HK-2 (cell line): Measurements from ENCODE around the gene GNAQ.
"Not testable (repeated sequence)": the region's sequence is repeated elsewhere in the genome, so short reads cannot be mapped to it uniquely, and the experiment has no call there.

ENCODE experiments used
- DNase-seq: peaks from one replicate; pipeline ENCODE4 v3.0.0-alpha.2; 2018; ENCODE audit not compliant: unreplicated experiment

GNAQ gene

DNA sequence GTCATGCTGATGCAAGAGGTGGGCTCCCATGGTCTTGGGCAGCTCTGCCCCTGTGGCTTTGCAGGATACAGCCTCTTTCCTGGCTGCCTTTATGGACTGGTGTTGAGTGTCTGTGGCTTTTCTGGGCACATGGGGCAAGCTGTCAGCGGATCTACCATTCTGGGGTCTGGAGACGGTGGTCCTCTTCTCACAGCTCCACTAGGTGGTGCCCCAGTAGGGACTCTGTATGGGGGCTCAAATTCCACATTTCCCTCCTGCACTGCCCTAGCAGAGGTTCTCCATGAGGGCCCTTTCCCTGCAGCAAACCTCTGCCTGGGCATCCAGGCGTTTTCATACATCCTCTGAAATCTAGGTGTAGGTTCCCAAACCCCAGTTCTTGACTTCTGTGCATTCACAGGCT is 340.9 kb downstream of the GNAQ start:
- DNase-seq: not testable (repeated sequence)

DNA sequence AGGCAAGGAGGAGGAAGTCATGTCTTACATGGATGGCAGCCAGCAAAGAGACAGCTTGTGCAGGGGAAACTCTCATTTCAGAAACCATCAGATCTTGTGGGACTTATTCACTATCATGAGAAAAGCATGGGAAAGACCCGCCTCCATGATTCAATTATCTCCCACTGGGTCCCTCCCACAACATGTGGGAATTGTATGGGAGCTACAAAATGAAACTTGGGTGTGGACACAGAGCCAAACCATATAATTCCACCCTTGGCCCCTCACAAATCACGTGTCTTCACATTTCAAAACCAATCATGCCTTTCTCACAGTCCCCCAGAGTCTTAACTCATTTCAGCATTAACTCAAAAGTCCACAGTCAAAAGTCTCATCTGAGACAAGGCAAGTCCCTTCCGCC is 341.5 kb downstream of the GNAQ start:
- not testable (repeated sequence) for DNase-seq

DNA sequence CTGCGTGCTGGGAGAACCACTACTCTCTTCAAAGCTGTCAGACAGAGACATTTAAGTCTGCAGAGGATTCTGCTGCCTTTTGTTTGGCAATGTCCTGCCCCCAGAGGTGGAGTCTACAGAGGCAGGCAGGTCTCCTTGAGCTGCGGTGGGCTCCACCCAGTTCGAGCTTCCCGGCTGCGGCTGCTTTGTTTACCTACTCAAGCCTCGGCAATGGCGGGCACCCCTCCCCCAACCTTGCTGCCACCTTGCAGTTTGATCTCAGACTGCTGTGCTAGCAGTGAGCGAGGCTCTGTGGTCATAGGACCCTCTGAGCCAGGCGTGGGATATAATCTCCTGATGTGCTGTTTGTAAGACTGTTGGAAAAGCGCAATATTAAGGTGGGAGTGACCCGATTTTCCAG is 343.9 kb downstream of the GNAQ start:
- DNase-seq: not testable (repeated sequence)

DNA sequence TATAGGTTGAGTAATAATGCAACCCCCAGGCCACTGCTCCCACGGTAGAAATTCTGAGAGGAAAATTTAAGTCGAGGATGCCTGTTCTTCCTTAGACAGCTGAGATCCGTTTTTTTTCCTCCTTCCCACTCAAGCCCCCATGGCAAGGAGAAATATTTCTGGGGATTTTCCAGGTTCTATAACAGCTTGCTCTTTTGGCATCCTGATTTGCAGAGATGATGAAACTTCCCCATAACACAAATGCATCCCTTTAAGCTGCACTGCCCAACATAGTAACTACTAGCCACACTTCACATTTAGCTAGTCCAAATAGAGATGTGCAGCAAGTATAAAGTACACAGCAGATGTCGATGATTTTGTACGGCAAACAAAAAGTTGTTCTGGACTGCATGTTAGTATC is 351.0 kb downstream of the GNAQ start:
- DNase-seq: no peak

DNA sequence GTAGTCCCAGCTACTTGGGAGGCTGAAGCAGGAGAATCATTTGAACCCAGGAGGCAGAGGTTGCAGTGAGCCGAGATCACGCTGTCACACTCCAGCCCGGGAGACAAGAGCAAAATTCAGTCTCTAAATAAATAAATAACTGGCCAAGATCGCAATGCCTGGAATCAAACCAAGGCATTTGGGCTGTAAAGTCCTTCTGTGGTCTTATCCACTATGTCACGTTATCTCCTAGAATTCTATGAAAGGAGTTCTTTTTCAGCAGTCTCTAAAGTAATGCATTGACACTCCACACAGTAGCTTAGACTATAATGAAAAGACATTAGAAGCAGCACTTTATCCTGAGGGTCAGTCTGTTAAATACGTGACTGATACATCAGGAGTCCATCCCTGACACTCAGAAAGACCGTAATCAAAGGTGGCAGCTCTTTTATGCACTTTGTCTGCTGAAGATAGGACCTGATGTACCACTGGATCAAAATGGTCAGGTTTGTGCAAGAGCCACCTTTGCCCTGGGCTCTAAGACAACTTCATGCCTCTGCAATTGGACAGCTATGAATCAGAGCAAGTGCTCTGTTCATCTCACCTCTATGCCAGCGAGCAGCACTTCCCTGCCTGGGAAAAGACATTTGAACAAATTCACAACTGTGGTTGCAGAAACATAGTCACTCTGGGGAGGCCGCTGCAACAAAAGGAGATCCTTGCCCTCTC is 351.8 kb downstream of the GNAQ start:
- no peak for DNase-seq

DNA sequence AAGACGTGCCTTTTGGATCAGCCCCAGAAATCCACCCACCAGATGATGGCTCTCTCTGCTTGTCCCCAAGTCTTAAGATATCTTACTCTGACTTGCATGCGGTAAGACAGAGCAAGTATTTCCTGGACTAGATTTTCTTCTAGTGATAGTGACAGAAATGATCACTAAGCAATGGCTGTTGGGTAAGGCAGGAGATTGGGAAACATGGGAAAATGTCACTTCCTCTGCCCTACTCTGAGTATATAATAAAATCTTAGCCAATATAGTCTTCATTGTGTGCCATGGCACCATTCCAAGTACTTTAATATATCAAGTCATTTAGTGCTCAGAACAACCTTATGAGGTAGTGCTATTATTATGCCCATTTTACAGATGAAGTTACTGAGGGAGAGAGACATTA is 352.5 kb downstream of the GNAQ start:
- no peak for DNase-seq

DNA sequence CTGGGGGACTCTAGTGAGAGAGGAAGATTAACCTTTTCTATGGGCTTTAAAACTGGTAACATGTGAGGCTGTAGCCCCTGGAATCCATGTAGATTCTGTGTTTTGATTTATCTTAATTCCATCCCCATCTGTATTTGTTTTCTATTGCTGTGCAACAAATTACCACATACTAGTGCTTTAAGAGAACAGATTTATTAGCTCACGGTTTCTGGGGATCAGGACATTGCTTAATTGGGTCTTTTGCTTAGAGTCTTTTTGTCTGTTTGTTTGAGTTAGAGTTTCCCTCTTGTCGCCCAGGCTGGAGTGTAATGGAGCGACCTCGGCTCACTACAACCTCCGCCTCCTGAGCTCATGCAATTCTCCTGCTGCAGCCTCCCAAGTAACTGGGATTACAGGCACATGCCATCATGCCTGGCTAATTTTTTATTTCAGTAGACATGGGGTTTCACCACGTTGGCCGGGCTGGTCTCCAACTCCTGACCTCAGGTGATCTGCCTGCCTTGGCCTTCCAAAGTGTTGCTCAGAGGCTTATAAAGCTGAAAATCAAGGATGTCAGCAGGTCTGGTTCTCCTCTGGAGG is 353.6 kb downstream of the GNAQ start:
- DNase-seq: no peak

DNA sequence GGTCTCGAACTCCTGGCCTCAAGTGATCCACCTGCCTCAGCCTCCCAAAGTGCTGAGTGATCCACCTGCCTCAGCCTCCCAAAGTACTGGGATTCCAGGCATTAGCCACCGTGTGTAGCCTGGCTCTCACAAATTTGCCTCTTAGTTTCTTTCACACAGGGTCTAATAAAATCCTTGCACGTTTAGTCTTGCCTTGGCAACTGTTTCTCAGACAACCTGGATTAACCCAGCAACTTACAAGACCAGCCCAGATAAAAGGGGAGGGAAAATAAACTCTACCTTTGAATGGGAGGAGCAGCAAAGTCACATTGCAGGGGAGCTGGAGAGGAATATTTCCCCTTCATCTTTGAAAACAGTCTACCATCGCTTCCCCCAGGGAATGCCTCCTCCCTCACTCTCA is 354.2 kb downstream of the GNAQ start:
- no peak for DNase-seq

DNA sequence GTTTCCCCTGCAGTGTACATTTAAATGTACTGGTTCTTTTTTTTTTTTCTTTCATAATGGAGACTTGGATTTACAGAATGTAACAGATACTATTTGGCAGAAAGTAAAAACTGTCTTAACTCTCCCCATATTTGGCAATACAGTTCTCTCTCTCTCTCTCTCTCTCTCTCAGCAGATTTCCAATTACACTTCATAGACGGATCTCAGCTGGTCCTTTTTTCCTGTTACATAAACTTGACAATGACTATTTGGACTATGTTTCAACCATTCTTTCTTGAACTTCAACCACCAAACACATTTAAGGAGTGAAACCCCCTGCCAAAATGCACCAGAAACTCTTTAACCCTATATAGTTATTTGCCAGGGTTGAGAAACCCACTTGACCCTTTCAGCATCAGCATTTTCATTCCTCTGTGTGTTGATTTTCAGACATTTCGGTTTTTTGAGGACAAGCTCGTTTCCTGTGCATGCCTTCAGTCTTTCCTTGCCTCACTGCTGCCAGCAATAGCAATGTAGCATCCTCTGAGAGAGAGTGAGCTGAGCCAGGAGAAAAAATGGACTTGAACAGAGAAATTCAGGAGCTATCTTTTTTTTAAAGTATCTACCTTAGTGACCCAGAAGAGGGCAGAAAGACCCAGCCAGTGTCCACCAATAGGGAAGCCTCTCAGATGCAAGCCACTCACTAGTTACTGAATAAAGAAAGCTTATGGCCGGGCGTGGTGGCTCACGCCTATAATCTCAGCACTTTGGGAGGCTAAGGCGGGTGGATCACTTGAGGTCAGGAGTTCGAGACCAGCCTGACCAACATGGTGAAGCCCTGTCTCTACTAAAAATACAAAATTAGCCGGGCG is 357.4 kb downstream of the GNAQ start:
- no peak for DNase-seq

DNA sequence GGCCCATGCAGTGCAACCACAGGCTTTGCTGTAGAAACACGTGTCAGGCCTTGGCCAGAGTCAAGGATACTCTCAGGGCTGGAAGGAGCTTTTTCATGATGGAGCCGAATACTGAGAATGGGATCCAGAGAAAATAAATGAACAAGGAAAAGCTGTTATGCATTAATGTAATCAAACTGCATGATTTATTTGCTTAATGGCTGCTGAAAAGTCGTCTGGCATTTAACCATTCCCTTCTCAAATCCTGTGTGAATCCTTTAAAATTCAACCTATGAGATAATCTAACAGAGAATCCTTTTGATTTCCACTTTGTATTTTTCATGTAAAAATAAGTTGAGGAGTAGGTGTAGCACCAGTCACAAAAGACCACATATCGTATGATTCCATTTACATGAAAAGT is 359.4 kb downstream of the GNAQ start:
- no peak for DNase-seq

DNA sequence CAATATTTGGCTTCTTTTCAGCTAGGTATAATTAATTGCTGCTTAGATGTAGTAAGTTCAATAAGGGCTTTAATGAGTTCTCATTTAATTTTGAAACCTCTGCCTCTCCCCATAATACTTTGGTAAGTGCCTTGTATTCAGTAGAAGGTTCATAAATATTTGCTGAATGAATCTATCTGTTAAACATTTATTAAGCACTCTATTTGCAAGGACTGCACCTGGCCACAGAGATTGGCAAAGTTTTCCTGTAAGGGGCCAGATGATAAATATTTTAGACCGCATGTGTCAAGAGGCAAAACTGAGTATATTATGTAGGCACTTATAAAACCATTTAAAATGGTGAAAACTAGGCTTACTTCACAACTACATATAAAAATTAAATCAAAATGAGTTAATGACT is 364.5 kb downstream of the GNAQ start:
- DNase-seq: no peak
